ENCODE data around the gene FOXO1.

- no peak for TF ChIP-seq TAF1 (IDR thresholded peaks at IDR 0.05; ENCODE audit: borderline replicate concordance, low read depth, low read length)
- no peak for TF ChIP-seq POLR2AphosphoS5 (IDR thresholded peaks at IDR 0.05; ENCODE audit: low read depth, low read length)
Measured at GRCh38 chr13:40590112-40590862, 76.2 kb downstream of the FOXO1 start.

Measured in GM12892 (cell line).